Hematopoietic multipotent progenitor cell treated with erythropoietin and hydrocortisone succinate and interleukin-3 and kit ligand, for 8 days (in vitro differentiated cells): ENCODE measurements around the gene ZBTB4.

ENCODE experiments used
- DNase-seq: peaks from one replicate; pipeline ENCODE4 v3.0.0-alpha.2; 2015

The ZBTB4 gene, protein sequence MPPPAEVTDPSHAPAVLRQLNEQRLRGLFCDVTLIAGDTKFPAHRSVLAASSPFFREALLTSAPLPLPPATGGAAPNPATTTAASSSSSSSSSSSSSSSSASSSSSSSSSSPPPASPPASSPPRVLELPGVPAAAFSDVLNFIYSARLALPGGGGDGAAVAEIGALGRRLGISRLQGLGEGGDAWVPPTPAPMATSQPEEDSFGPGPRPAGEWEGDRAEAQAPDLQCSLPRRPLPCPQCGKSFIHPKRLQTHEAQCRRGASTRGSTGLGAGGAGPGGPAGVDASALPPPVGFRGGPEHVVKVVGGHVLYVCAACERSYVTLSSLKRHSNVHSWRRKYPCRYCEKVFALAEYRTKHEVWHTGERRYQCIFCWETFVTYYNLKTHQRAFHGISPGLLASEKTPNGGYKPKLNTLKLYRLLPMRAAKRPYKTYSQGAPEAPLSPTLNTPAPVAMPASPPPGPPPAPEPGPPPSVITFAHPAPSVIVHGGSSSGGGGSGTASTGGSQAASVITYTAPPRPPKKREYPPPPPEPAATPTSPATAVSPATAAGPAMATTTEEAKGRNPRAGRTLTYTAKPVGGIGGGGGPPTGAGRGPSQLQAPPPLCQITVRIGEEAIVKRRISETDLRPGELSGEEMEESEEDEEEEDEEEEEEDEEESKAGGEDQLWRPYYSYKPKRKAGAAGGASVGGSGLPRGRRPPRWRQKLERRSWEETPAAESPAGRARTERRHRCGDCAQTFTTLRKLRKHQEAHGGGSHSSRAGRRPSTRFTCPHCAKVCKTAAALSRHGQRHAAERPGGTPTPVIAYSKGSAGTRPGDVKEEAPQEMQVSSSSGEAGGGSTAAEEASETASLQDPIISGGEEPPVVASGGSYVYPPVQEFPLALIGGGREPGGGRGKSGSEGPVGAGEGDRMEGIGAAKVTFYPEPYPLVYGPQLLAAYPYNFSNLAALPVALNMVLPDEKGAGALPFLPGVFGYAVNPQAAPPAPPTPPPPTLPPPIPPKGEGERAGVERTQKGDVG

DNA sequence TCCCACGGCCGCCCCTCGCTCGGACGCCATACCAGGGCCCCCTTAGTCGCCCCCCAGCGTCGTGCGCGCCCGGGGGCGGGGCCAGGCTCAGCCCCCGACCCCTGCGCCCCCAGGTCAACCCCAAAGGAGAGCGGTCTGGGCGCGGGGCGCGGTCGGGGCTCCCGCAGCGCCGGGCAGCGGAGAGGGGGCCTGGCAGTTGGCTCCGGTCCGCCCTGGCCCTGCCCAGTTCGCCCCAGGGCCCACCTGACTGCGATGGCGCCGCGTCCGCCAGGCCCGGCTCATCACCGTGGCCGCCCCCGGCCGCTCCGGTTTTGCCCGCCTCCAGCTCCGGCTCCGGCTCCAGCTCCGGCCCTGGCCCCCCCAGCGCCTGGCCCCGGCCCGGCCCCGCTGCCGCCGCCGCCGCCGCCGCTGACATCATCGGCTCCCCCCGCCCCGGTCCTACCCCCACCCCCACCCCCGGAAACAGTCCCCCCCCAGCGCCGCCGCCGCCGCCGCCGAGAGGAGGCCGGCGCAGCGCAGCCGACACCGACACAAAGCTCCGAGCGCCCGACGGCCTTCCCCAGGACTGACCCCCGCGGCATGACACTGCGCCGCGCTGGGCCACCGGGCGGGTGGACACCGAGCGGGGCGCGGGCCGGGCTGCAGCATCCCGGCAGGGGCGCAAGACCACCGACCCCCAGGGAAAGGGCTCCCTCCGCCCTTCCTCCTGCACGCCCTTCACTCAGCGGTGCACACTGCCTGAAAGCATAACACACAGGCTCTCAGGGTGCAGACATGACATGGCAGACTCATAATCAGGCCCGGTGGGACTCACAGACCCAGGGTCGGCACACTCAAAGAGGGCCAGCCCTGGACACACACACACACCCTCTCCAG lies at the start of gene ZBTB4:
ZBTB4 (minus strand) TSS at position 419 of the 876 bp plus-strand sequence. CDS start 12,830 bp downstream, outside the sequence.
- DNase-seq: peak; percentile 43

DNA sequence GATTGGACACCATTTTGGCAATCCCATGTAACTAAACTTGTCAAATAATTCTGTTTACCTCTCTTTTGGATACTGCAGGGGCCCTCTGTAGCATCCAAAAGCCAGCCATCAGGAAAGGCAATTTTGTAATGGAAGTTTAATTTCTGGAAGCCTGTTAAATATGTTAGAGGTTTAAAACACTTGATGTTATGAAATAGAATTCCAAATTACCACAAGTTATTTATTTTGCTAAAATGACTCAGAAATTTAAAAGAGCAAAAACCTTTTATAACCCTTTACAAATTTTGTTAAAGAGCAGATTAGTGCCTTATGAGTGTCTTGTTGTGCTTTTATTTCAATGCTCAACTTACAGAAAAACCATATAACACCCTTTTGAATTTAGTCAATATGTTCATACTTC lies 49.4 kb upstream of the ZBTB4 start:
- no peak for DNase-seq

DNA sequence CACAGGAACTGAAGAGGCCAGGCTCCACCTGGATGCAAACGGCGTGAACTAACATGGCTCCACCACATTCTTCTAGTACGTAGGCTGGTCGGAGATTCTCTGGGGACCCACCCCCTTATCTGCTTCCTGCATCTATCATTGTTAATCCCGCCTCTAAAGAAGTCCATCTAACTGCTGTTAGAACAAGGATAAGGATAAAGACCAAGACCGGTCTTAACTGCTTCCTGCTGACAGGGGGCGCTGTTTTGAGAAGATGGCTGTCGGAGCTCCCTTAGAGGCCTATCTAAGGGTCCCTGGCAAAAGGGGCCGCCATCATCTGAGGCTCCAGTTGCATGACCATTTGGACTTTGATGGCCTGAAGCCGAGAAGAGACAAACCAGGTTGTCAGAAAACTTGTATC lies 43.6 kb upstream of the ZBTB4 start:
- peak; percentile 63 for DNase-seq

DNA sequence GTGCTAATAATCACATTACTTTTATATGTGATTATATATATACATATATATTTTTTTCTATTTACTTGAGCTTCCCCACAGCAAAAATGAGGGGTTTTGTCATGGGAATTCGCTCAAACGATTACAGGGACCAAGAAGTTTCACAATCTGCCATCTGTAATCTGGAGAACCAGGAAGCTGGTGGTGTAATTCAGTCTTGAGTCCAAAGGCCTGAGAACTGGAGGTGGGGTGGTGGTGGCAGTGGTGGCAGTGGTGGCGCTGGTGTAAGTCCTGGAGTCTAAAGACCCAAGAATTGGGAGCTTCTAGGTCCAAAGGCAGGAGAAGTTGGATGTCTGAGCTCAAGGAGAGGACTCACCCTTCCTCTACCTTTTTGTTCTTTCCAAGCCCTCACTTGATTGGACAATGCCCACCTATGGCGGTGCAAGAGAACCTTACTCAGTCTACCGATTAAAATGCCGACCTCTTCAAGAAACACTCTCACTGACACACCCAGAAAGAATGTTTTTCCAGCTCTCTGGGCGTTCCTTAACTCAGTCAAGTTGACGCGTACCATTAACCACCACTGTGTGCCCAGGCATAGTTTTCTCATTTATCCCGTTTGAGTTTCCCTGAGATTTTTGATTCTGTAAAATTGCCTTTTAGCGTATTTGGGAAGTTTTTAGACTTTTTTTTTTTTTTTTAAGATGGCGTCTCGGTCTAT lies 36.6 kb upstream of the ZBTB4 start:
- no peak for DNase-seq

DNA sequence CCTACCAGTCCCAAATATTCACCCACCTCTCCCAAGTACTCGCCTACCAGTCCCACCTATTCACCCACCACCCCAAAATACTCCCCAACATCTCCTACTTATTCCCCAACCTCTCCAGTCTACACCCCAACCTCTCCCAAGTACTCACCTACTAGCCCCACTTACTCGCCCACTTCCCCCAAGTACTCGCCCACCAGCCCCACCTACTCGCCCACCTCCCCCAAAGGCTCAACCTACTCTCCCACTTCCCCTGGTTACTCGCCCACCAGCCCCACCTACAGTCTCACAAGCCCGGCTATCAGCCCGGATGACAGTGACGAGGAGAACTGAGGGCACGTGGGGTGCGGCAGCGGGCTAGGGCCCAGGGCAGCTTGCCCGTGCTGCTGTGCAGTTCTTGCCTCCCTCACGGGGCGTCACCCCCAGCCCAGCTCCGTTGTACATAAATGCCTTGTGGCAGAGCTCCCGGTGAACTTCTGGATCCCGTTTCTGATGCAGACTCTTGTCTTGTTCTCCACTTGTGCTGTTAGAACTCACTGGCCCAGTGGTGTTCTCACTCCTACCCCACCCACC lies 34.5 kb upstream of the ZBTB4 start:
- DNase-seq: no peak

DNA sequence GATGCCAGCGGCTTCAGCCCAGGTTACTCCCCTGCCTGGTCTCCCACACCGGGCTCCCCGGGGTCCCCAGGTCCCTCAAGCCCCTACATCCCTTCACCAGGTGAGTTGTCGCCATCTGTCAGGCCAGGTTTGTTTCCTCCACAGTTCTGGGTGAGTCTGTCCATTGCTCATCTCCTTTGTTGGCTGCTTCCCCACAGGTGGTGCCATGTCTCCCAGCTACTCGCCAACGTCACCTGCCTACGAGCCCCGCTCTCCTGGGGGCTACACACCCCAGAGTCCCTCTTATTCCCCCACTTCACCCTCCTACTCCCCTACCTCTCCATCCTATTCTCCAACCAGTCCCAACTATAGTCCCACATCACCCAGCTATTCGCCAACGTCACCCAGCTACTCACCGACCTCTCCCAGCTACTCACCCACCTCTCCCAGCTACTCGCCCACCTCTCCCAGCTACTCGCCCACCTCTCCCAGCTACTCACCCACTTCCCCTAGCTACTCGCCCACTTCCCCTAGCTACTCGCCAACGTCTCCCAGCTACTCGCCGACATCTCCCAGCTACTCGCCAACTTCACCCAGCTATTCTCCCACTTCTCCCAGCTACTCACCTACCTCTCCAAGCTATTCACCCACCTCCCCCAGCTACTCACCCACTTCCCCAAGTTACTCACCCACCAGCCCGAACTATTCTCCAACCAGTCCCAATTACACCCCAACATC lies 33.6 kb upstream of the ZBTB4 start:
- no peak for DNase-seq

DNA sequence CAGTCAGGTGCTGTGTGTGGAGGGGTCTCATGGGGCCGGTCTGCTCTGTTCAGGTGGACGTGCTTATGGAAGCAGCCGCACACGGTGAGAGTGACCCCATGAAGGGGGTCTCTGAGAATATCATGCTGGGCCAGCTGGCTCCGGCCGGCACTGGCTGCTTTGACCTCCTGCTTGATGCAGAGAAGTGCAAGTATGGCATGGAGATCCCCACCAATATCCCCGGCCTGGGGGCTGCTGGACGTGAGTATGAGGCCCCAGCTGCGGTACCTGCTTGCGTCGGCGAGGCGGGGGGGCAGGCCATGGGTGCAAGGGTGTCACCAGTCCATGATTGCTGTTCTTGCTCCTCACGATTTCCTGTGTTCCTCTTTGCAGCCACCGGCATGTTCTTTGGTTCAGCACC lies 32.7 kb upstream of the ZBTB4 start:
- no peak for DNase-seq

DNA sequence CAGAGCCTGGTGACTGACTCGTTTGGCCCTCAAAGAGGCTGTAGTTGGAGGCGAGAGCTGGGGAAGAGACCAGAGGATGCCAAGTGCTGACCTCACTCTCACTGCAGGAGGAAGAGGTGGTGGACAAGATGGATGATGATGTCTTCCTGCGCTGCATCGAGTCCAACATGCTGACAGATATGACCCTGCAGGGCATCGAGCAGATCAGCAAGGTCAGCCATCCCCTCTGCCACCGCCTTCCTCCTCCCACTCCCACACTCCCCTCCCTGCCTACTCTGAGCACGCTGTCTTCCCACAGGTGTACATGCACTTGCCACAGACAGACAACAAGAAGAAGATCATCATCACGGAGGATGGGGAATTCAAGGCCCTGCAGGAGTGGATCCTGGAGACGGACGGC lies 31.7 kb upstream of the ZBTB4 start:
- no peak for DNase-seq

DNA sequence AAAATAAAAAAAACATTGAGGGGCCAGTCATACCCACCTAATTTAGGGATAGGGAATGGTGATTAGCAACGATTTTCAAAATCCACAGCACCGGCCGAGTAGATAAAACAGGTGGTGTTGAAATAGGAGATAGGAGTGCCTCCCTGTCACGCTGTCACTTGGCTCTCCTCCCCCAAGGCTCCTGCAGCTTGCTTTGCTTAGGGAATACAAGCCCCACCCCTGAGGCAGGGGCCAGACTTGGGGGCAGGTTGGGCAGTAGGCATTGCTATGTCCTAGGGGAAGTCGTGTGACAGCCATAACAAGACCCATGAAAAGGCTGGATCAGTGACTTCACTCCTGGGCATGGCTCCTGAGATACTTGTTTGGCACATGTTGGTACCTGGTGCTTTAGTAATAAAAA lies 30.5 kb upstream of the ZBTB4 start:
- DNase-seq: peak; percentile 36

DNA sequence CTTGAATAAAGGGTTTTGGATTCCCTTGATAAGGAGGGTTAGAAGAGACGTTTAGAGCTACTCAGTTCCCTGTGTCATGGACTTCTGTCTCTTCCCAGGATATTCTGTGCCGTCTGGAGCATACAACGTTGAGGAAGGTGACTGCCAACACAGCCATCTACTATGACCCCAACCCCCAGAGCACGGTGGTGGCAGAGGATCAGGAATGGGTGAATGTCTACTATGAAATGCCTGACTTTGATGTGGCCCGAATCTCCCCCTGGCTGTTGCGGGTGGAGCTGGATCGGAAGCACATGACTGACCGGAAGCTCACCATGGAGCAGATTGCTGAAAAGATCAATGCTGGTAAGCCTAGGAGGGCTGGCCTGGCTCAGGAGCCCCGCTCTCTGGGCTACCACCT lies 29.4 kb upstream of the ZBTB4 start:
- no peak for DNase-seq

DNA sequence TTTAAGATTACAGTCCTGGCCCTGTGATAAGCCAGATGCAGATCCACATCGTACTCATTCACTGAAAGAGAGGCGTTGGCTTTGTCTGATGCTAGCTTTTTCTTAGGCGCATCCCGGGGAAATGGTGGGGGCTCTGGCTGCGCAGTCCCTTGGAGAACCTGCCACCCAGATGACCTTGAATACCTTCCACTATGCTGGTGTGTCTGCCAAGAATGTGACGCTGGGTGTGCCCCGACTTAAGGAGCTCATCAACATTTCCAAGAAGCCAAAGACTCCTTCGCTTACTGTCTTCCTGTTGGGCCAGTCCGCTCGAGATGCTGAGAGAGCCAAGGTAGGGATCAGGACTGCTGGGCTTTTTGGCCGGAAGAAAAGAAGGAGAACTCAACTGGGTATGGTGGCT lies 28.7 kb upstream of the ZBTB4 start:
- DNase-seq: no peak

DNA sequence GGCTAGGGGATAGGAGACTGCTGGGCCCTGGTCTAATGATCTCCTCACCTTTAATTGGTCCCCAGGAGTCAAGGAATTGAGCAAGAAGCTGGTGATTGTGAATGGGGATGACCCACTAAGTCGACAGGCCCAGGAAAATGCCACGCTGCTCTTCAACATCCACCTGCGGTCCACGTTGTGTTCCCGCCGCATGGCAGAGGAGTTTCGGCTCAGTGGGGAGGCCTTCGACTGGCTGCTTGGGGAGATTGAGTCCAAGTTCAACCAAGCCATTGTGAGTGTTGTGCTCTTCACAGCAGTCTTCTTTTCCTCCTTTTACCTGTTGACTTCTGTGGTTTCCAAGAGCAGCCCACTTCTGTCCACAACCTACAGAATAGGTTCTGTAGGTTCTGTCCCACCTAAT lies 24.1 kb upstream of the ZBTB4 start:
- DNase-seq: no peak

DNA sequence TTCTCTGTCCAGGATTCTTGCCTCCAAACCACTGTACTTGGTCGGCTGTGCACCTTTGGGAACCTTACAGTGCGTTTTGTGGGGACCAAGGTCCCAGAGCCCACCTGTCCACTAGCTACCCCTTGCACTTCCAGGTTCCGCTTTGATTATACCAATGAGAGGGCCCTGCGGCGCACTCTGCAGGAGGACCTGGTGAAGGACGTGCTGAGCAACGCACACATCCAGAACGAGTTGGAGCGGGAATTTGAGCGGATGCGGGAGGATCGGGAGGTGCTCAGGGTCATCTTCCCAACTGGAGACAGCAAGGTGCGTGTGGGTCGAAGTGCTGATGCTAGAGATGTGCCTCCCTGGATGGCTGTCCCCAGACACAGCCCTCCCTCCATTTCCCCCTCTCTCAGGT lies 23.6 kb upstream of the ZBTB4 start:
- DNase-seq: no peak

DNA sequence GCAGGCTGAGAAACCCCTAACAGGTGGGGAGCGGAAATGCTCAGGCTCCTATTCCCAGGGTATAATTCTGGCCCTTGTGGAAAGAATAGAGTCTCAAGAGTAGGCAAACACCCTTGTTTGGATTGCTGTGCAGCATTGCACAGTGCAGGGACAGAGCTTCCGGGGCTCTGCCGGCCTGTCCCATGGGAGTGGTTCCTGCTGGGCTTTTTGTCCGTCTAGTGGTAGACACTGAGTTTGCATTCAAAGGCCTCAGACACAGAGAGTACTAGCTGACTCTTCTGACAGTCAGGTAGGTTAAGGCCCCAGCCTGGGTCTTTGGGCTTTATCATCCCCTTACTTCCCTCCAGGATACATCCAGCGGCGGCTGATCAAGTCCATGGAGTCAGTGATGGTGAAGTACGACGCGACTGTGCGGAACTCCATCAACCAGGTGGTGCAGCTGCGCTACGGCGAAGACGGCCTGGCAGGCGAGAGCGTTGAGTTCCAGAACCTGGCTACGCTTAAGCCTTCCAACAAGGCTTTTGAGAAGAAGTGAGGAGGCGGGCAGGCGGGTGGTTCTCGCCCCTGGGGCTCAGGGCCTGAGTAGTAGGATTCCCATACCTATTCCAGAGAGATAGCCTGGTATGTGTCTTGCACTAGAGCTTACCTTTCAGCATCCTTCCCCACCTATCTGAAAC lies 22.9 kb upstream of the ZBTB4 start:
- no peak for DNase-seq

DNA sequence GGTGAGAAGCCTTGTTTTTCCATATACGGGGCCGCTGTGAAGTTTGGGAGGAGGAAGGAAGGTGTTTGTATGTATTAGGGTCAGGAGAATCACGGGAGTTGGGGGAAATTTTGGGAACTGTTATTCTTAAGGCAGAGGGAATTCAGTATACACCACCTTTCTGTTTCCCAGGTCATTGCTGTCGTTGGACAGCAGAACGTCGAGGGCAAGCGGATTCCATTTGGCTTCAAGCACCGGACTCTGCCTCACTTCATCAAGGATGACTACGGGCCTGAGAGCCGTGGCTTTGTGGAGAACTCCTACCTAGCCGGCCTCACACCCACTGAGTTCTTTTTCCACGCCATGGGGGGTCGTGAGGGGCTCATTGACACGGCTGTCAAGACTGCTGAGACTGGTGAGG lies 22.3 kb upstream of the ZBTB4 start:
- DNase-seq: no peak

DNA sequence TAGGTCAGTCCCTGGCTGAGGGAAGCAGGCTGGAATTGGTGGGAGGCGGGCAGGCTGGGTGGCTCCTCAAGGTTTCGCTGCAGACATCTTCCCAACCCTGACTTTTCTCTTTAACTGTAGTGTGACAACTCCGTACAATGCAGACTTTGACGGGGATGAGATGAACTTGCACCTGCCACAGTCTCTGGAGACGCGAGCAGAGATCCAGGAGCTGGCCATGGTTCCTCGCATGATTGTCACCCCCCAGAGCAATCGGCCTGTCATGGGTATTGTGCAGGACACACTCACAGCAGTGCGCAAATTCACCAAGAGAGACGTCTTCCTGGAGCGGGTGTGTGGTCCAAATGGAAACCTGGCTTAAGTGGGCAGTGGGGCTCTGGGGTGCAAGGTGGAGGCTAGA lies 19.7 kb upstream of the ZBTB4 start:
- no peak for DNase-seq

DNA sequence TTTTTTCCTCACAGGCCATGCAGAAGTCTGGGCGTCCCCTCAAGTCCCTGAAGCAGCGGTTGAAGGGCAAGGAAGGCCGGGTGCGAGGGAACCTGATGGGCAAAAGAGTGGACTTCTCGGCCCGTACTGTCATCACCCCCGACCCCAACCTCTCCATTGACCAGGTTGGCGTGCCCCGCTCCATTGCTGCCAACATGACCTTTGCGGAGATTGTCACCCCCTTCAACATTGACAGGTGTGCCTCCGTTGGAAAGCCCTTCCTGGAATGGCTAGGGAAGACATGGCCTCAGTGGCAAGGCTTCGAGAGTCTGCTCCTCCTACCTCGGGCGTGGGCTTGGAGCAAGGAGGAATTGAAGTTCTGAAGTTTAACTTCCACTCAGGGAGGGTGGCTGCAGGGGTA lies 18.2 kb upstream of the ZBTB4 start:
- DNase-seq: no peak

DNA sequence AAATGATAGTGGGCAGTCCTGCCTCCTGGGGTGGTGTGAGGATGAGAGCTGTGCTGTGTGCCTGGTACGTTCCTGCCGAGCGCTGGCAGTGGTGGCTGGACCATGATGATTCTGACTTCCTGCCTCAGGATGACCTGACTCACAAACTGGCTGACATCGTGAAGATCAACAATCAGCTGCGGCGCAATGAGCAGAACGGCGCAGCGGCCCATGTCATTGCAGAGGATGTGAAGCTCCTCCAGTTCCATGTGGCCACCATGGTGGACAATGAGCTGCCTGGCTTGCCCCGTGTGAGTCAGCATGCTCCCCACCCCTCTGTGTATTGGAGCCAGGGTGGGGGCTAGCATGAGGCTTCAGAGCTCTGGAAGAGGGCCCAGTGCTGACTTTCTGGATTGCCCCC lies 17.8 kb upstream of the ZBTB4 start:
- no peak for DNase-seq

DNA sequence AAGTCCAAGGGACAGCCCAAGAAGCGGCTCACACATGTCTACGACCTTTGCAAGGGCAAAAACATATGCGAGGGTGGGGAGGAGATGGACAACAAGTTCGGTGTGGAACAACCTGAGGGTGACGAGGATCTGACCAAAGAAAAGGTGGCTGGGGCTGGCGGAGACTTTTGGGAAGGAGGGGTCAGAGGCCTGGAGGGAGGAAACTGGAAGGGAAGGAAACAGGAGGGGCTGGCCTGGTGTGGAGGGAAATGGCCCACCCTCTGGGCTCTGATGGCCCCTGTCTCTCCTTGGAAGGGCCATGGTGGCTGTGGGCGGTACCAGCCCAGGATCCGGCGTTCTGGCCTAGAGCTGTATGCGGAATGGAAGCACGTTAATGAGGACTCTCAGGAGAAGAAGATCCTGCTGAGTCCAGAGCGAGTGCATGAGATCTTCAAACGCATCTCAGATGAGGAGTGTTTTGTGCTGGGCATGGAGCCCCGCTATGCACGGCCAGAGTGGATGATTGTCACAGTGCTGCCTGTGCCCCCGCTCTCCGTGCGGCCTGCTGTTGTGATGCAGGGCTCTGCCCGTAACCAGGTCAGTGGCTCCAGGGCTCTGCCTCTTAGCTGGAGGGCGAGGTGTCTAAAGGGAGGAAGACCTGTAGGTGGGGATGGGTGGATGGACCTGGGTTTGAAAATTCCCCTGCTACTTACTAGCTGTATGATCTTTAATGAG lies 17.2 kb upstream of the ZBTB4 start:
- no peak for DNase-seq

DNA sequence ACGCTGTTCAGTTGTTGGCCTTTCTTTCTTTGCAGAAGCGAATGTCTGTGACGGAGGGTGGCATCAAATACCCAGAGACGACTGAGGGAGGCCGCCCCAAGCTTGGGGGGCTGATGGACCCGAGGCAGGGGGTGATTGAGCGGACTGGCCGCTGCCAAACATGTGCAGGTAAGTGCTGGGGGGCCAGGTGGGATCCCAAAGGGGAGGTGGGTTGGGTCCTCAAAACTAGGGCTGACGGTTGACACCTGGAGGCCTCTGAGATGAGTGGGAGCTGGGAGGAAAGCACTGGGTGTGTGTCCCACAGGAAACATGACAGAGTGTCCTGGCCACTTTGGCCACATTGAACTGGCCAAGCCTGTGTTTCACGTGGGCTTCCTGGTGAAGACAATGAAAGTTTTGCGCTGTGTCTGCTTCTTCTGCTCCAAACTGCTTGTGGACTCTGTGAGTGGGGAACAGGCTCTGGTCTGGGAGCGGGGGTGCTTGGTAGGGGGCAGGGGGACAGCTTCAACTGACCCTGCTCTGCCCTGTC lies 16.5 kb upstream of the ZBTB4 start:
- DNase-seq: no peak
